Psoas muscle (tissue), 8 donors: ENCODE results near the gene GNG7. TPM values are rescaled to one million over a fixed set of nuclear protein-coding genes. Genes with fewer than 3 reads are reported as not detected.
A peak's percentile ranks its signal among the peaks of the same experiment; 100 is the strongest.
"Not testable (repeated sequence)": the region's sequence is repeated elsewhere in the genome, so short reads cannot be mapped to it uniquely, and the experiment has no call there.

Experiments
- ATAC-seq, 4 donors: fragments of 200-7000 bp; cut with Tn5 transposase; one replicate each; pipeline ENCODE4 v1.9.1; 2020; ENCODE audit warnings: moderate library complexity in 3 of 4, mild to moderate bottlenecking in 2 of 4
- DNase-seq, 2 donors: peaks; one replicate each; pipeline ENCODE4 v3.0.0-alpha.2; 2020
- H3K27ac ChIP-seq: fragments of 200-600 bp; one replicate; pipeline ENCODE4 v1.8.0; 2022
- H3K27me3 ChIP-seq, 3 donors: fragments of 200-600 bp in 1 of 3; one replicate each; pipeline versions ENCODE4 v1.6.1 to v1.8.0; 2013 to 2022; ENCODE audit warnings: low read length in 2 of 3, mild to moderate bottlenecking in 2 of 3, moderate library complexity in 1 of 3; ENCODE audit not compliant: insufficient read depth in 3 of 3
- H3K36me3 ChIP-seq, 2 donors: fragments of 200-600 bp in 1 of 2; one replicate each; pipeline versions ENCODE4 v1.6.1 to v1.8.0; 2013 to 2022; ENCODE audit warnings: low read depth in 1 of 2, mild to moderate bottlenecking in 1 of 2, moderate library complexity in 1 of 2; ENCODE audit not compliant: insufficient read depth in 1 of 2
- H3K4me1 ChIP-seq: fragments of 200-600 bp; one replicate; pipeline ENCODE4 v1.8.0; 2022
- H3K4me3 ChIP-seq: fragments of 200-600 bp; one replicate; pipeline ENCODE4 v1.8.0; 2022; ENCODE audit warnings: mild to moderate bottlenecking
- H3K9me3 ChIP-seq: fragments of 200-600 bp; one replicate; pipeline ENCODE4 v1.8.0; 2022
- CTCF ChIP-seq: fragments of 200-600 bp; IDR thresholded peaks from one replicate; pipeline ENCODE4 v1.8.0; 2022; ENCODE audit warnings: antibody characterized with exemption
- WGBS, 3 donors: extraction: QIAGEN DNeasy Blood & Tissue Kit; methylation state at CpG; one replicate each; pipeline versions ENCODE4 v1.1.6 to v1.1.7; 2013; 5-methylcytosine and 5-hydroxymethylcytosine counted together
- intact Hi-C, 2 donors: fragments of 100-400 bp; cut with DNase I; formaldehyde crosslinking; loops; one replicate each; pipeline versions ENCODE4 v1.11.0 to v1.14.2; 2022
- polyA plus RNA-seq, 3 donors: library from polyadenylated mRNA; stranded (reverse); fragments of 200-250 nt; gene quantifications; one replicate each; pipeline ENCODE4 v1.2.3, GENCODE V29; 2013
- total RNA-seq, 4 donors: library from RNA; stranded (reverse); fragmentation: NEBNext Ultra II Directional in 2 of 4; extraction: Animal tissue kit (Norgen Biotek cat#: 25700) in 2 of 4; gene quantifications; one replicate each; pipeline versions ENCODE4 v1.2.1 to v1.2.4, GENCODE V29; 2021 to 2023
- donor health status: healthy with polysubstance abuse.
- donor health status: DM: no; HTN: no; CAD: no; lungs with moderate emphysema.
- donor health status: Bipolar disorder and iron deficiency.
- donor health status: healthy.
- donor health status: DM: yes; HTN: yes; CAD: no.
- donor health status: DM: no; HTN: no; CAD: no.
- donor health status: DM: no; HTN: no; CAD: no.
- donor health status: DM: yes; HTN: yes; CAD: no.

Gene GNG7
- total and polyA plus RNA-seq, 7 donors, result 0.48 to 5.4 (median 1.2) TPM

DNA sequence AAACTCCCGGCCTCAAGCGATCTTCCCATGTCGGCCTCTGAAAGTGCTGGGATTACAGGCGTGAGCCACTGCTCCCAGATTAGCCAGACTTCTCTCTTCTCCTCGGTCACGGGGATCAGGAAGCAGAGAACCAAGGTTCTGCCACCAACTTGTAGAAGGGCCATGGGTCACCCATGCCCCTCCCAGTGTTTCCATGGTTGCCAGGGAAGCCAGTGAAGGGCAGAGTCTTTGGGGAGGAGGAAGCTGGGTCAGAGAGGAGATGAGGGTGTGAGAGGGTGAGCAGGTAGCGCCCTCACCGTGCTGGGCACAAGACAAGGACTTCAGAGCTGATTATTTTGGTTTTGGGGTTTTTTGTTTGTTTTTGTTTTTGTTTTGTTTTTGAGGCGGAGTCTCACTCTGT, 77.1 kb downstream of the GNG7 start:
- 79 to 84% (median 82%) methylated on average over 9 of the region's 9 CpGs for WGBS, 3 donors
- H3K27ac ChIP-seq, result peak overlapping the region; percentile 32
- no peak for TF ChIP-seq CTCF
- ATAC-seq, result no peak
- peak in 1 of 2 donors; percentile 42 for DNase-seq
- H3K36me3 ChIP-seq, result no peaks in the 10 kb centered on the region
- no peak overlapping the region for H3K4me3 ChIP-seq
- intact Hi-C loops, result no loop called here
- no peaks in the 10 kb centered on the region for H3K27me3 ChIP-seq
- H3K4me1 ChIP-seq, result peaks cover 20% of the 10 kb centered on the region
- H3K9me3 ChIP-seq, result no peaks in the 10 kb centered on the region

- H3K27ac ChIP-seq, result peak overlapping the region; percentile 32
Observed at GRCh38 chr19:2624537-2625091, 77.9 kb downstream of the GNG7 start.

GRCh38 chr19:2623798-2624197, 78.7 kb downstream of the GNG7 start:
- Histone ChIP-seq H3K4me1 (peaks cover 20% of the 10 kb centered on the region), H3K27ac (peak overlapping the region; percentile 32), H3K4me3 (no peak overlapping the region), H3K27me3 (no peaks in the 10 kb centered on the region), H3K36me3 (no peaks in the 10 kb centered on the region), H3K9me3 (no peaks in the 10 kb centered on the region)
- intact Hi-C loops, result no loop called here
- TF ChIP-seq CTCF, result no peak
- ATAC-seq, result no peak
- 90 to 93% (median 91%) methylated on average over 12 of the region's 12 CpGs for WGBS, 3 donors
- no peak for DNase-seq

More at GRCh38 chr19:2624537-2625091, 77.9 kb downstream of the GNG7 start:
- WGBS, 3 donors, result 22 to 34% (median 31%) methylated on average over 11 of the region's 11 CpGs
- Histone ChIP-seq H3K36me3 (no peaks in the 10 kb centered on the region), H3K4me1 (peaks cover 20% of the 10 kb centered on the region), H3K27me3 (no peaks in the 10 kb centered on the region), H3K4me3 (no peak overlapping the region), H3K9me3 (no peaks in the 10 kb centered on the region)
- ATAC-seq (peak; percentile 55 to 73 (median 66)), DNase-seq (peak; percentile 57 to 87)
- intact Hi-C loops, result no loop called here
- TF ChIP-seq CTCF, result no peak

DNA sequence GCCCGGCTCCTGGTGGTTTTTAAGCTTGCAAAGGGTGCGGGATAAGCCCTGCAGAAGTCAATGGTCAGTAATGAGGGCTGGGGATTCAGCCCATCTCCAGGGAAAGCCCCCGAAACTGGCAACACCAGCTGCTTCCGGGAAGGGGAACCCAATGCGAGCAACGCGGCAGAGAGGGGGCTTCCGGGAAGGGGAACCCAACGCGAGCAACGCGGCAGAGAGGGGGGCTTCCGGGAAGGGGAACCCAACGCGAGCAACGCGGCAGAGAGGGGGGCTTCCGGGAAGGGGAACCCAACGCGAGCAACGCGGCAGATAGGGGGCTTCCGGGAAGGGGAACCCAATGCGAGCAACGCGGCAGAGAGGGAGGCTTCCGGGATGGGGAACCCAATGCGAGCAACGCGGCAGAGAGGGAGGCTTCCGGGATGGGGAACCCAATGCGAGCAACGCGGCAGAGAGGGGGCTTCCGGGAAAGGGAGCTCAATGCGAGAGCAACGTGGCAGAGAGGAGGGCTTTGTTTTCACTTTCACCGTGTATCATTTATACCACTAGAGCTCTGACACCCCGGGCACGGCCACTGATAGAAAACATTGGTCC, 80.0 kb downstream of the GNG7 start:
- H3K9me3 ChIP-seq, H3K36me3 ChIP-seq, H3K27me3 ChIP-seq, H3K4me3 ChIP-seq, ATAC-seq, intact Hi-C loops, H3K27ac ChIP-seq, DNase-seq: not testable (repeated sequence)
- WGBS, 3 donors, result 80 to 91% (median 80%) methylated on average over 40 of the region's 40 CpGs
- peaks cover 15% of the 10 kb centered on the region for H3K4me1 ChIP-seq

GRCh38 chr19:2619076-2619475, 83.4 kb downstream of the GNG7 start:
- H3K27me3 ChIP-seq, result no peaks in the 10 kb centered on the region
- no peak overlapping the region for H3K4me3 ChIP-seq
- no peak overlapping the region for H3K27ac ChIP-seq
- TF ChIP-seq CTCF, result no peak
- no peaks in the 10 kb centered on the region for H3K4me1 ChIP-seq
- intact Hi-C loops, result no loop called here
- DNase-seq, result no peak
- H3K9me3 ChIP-seq, result no peaks in the 10 kb centered on the region
- H3K36me3 ChIP-seq, result no peaks in the 10 kb centered on the region
- ATAC-seq, result no peak
- 89 to 91% (median 90%) methylated on average over 6 of the region's 6 CpGs for WGBS, 3 donors
